ENCODE data around the gene NAT14.

Gene NAT14

DNA sequence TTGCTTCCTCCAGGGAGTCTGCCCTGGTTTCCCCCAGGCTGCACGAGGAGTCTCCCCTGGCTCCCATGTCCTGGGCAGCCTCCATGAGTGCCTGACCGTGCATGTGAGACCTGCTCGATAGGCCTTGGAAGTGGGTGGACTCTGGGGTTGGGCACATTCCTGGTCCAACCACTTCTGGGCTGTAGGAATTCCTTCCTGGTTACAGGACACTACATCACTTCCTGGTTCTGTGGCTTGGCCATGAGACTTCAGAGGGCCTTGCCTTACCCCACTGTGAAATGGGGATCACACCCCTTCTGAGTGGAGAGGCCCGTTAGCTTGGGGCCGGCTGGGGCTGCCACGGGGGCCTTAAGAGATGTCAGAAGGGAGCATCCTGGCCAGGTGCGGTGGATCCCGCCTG lies 12.5 kb upstream of the NAT14 start:
- Histone ChIP-seq H3K9me3 (ENCODE audit: control insufficient read depth in 2 of 2, low read length in 2 of 2) (no peaks in the 10 kb centered on the region), H3K4me3 (ENCODE audit: low read length in 2 of 2) (no peak overlapping the region), H3K27ac (ENCODE audit: low read length) (no peak overlapping the region), H3K36me3 (ENCODE audit: control insufficient read depth in 2 of 2, insufficient read depth in 2 of 2, low read length in 2 of 2) (no peaks in the 10 kb centered on the region), H3K27me3 (ENCODE audit: control insufficient read depth in 1 of 2, insufficient read depth in 2 of 2, low read length in 2 of 2) (no peaks in the 10 kb centered on the region), H3K9ac (ENCODE audit: low read length in 2 of 2) (no peak overlapping the region), H3K4me1 (ENCODE audit: control insufficient read depth, insufficient read depth, low read length) (peaks cover 18% of the 10 kb centered on the region)

GRCh38 chr19:55473225-55474012 lies 11.6 kb upstream of the NAT14 start:
- H3K27ac ChIP-seq (ENCODE audit: low read length), result no peak overlapping the region
- no peak overlapping the region for H3K9ac ChIP-seq (ENCODE audit: low read length in 2 of 2)
- H3K36me3 ChIP-seq (ENCODE audit: control insufficient read depth in 2 of 2, insufficient read depth in 2 of 2, low read length in 2 of 2), result no peaks in the 10 kb centered on the region
- no peaks in the 10 kb centered on the region for H3K27me3 ChIP-seq (ENCODE audit: control insufficient read depth in 1 of 2, insufficient read depth in 2 of 2, low read length in 2 of 2)
- H3K4me1 ChIP-seq (ENCODE audit: control insufficient read depth, insufficient read depth, low read length), result peaks cover 21% of the 10 kb centered on the region
- no peak overlapping the region for H3K4me3 ChIP-seq (ENCODE audit: low read length in 2 of 2)
- no peaks in the 10 kb centered on the region for H3K9me3 ChIP-seq (ENCODE audit: control insufficient read depth in 2 of 2, low read length in 2 of 2)

DNA sequence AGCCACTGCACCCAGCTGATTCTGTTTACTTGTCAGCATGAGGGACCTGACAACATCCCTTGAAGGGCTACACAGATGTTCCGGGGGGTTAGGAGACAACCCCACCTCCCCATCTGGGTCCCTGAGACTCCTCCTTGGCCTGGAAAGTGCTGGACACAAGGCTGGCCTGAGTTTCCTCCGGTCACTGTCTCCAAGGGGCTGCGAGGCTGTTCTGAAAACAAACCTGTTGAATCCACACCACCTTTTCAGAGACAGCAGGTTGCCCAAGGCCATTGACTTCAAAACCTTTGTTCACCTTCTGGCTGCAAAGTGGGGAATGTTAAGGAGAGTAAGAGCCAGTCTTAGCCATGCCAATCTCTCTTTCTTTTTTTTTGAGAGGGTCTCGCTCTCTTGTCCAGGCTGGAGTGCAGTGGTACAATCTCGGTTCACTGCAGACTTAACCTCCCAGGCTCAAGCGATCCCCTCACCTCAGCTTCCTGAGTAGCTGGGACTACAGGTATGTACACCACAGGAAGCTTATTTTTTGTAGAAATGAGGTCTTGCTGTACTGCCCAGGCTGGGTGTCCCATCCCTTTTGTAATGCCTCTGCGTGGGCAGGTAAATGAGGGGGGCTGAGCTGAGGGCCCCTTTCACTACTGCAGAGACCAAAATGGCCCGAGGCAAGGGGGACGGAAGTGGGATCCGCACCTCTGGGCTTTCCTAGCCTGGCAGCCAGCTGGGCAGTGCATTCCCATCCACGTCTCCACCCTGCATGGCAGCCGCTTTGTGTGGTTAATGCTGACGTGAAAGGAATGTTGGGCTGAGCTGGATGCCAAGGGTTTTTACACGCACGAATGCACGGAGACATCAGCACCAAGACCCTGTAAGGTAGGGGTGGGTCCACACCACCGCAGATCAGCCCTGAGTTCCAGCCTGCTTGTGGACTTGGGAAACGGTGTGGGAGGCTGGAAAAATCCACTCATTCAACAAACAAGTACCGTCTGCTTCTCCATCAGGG lies 10.4 kb upstream of the NAT14 start:
- Histone ChIP-seq H3K4me3 (ENCODE audit: low read length in 2 of 2) (no peak overlapping the region), H3K9ac (ENCODE audit: low read length in 2 of 2) (no peak overlapping the region), H3K4me1 (ENCODE audit: control insufficient read depth, insufficient read depth, low read length) (peaks cover 21% of the 10 kb centered on the region), H3K27me3 (ENCODE audit: control insufficient read depth in 1 of 2, insufficient read depth in 2 of 2, low read length in 2 of 2) (no peaks in the 10 kb centered on the region), H3K27ac (ENCODE audit: low read length) (no peak overlapping the region), H3K36me3 (ENCODE audit: control insufficient read depth in 2 of 2, insufficient read depth in 2 of 2, low read length in 2 of 2) (no peaks in the 10 kb centered on the region), H3K9me3 (ENCODE audit: control insufficient read depth in 2 of 2, low read length in 2 of 2) (no peaks in the 10 kb centered on the region)

DNA sequence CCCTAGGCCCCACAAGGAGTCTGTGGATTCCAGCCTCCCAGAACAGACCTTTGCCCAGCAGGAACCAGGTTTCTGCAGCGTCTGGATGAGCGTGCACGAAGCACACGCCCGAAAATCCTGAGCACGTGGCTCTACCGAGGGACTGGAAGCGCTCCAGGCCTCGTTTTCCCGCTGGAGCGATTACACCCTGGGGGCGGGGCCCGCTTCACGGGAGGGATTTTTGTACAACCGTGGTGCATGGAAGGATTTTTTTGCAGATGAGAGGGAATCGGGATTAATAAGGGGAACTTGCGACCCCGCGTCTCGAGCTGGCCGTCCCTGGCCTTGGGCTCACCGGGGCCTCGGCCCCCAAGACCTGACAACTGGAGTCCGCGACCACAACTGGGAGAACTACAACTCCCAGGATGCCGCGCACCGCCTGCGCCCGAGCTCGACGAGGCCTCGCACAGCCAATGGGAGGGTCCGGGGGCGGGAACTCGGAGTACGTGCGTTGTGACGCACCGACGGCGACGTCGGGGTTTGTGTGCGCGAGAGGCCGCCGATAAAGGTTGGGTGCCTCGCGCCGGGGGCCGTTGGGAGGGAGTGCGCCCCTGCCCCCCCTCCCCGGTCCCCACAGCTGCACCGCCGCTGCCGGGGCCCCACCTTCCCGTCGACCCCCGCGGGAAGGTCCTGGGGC lies 8.8 kb upstream of the NAT14 start, which contains the start of gene ZNF628:
ZNF628 (plus strand) TSS at position 518 of the 676 bp plus-strand sequence. CDS start 3,294 bp downstream, outside the sequence.
- H3K36me3 ChIP-seq (ENCODE audit: control insufficient read depth in 2 of 2, insufficient read depth in 2 of 2, low read length in 2 of 2), result no peaks in the 10 kb centered on the region
- H3K9ac ChIP-seq (ENCODE audit: low read length in 2 of 2), result peak within 1 kb of the TSS; percentile 53 to 62
- no peaks in the 10 kb centered on the region for H3K9me3 ChIP-seq (ENCODE audit: control insufficient read depth in 2 of 2, low read length in 2 of 2)
- no peaks in the 10 kb centered on the region for H3K27me3 ChIP-seq (ENCODE audit: control insufficient read depth in 1 of 2, insufficient read depth in 2 of 2, low read length in 2 of 2)
- peaks cover 21% of the 10 kb centered on the region for H3K4me1 ChIP-seq (ENCODE audit: control insufficient read depth, insufficient read depth, low read length)
- H3K27ac ChIP-seq (ENCODE audit: low read length), result peak within 1 kb of the TSS; percentile 76
- H3K4me3 ChIP-seq (ENCODE audit: low read length in 2 of 2), result peak within 1 kb of the TSS; percentile 80 to 97

GRCh38 chr19:55477905-55478304 lies 7.1 kb upstream of the NAT14 start:
- Histone ChIP-seq H3K27ac (ENCODE audit: low read length) (no peak overlapping the region), H3K9ac (ENCODE audit: low read length in 2 of 2) (no peak overlapping the region), H3K9me3 (ENCODE audit: control insufficient read depth in 2 of 2, low read length in 2 of 2) (no peaks in the 10 kb centered on the region), H3K36me3 (ENCODE audit: control insufficient read depth in 2 of 2, insufficient read depth in 2 of 2, low read length in 2 of 2) (peaks cover 0 to 2% of the 10 kb centered on the region in 2 donors), H3K27me3 (ENCODE audit: control insufficient read depth in 1 of 2, insufficient read depth in 2 of 2, low read length in 2 of 2) (no peaks in the 10 kb centered on the region), H3K4me1 (ENCODE audit: control insufficient read depth, insufficient read depth, low read length) (peaks cover 21% of the 10 kb centered on the region), H3K4me3 (ENCODE audit: low read length in 2 of 2) (peak overlapping the region; percentile 80 to 97)

DNA sequence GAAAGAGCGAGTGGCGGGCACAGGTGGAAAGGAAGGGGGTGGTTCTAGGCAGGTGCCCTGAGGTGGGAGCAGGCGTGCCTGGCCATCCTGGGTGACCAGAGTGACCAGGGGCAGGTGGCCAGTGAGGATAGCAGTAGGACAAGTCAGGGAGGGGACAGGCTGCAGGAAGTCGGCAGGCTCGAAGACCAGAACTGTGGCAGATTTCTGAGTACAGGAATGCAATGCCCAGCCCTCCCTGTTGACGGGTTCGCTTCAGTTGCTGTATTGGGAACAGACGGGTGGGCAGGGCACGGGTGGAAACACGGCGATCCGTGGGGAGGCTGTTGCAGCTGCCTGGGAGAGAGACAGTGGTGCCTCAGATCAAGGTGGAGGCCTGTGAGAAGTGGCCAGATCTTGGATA lies 6.6 kb upstream of the NAT14 start:
- H3K36me3 ChIP-seq (ENCODE audit: control insufficient read depth in 2 of 2, insufficient read depth in 2 of 2, low read length in 2 of 2), result peaks cover 0 to 2% of the 10 kb centered on the region in 2 donors
- H3K9ac ChIP-seq (ENCODE audit: low read length in 2 of 2), result no peak overlapping the region
- no peak overlapping the region for H3K4me3 ChIP-seq (ENCODE audit: low read length in 2 of 2)
- H3K27ac ChIP-seq (ENCODE audit: low read length), result no peak overlapping the region
- H3K4me1 ChIP-seq (ENCODE audit: control insufficient read depth, insufficient read depth, low read length), result peaks cover 21% of the 10 kb centered on the region
- no peaks in the 10 kb centered on the region for H3K9me3 ChIP-seq (ENCODE audit: control insufficient read depth in 2 of 2, low read length in 2 of 2)
- no peaks in the 10 kb centered on the region for H3K27me3 ChIP-seq (ENCODE audit: control insufficient read depth in 1 of 2, insufficient read depth in 2 of 2, low read length in 2 of 2)

- Histone ChIP-seq H3K9me3 (ENCODE audit: control insufficient read depth in 2 of 2, low read length in 2 of 2) (no peaks in the 10 kb centered on the region), H3K36me3 (ENCODE audit: control insufficient read depth in 2 of 2, insufficient read depth in 2 of 2, low read length in 2 of 2) (peaks cover 0 to 2% of the 10 kb centered on the region in 2 donors), H3K4me3 (ENCODE audit: low read length in 2 of 2) (no peak overlapping the region), H3K9ac (ENCODE audit: low read length in 2 of 2) (no peak overlapping the region), H3K27ac (ENCODE audit: low read length) (no peak overlapping the region), H3K4me1 (ENCODE audit: control insufficient read depth, insufficient read depth, low read length) (peaks cover 22% of the 10 kb centered on the region), H3K27me3 (ENCODE audit: control insufficient read depth in 1 of 2, insufficient read depth in 2 of 2, low read length in 2 of 2) (no peaks in the 10 kb centered on the region)
These were observed 5.9 kb upstream of the NAT14 start for GRCh38 chr19:55479045-55479444.

DNA sequence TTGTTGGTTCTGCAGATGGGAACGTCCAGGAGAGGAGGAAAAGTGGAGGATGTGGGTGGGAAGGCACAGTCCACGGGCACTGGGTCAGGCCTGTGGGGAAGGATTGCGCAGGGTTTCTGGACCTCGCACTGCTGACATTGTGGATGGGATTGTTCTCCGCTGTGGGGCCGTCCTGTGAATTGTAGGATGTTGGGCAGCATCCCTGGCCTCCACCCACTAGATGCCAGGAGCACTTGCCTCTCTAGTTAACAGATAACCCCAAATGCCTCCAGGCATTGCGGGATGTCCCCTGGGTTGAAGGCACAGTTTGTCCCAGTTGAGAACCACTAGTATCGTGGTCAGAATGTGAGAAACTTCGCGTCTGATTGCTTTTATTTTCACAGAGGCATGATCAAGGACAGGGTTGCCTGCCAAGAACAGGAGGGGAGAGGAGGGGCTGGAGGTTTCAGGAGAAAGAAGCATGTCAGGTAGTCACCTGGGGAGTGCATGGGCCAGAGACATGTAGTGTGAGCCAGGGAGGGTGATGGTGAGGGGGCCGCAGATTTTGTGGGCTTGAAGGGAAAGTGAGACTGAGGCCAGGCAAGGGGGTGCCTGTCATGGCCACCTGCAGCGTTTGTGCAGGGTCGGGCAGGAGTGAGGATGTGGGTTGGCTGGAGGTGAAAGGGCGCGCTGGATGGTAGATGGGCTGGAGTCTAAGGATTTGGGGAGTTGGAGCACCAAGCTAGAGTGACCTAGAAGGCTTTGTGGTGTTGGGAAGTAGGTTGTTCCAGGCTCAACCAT lies 5.3 kb upstream of the NAT14 start:
- H3K27me3 ChIP-seq (ENCODE audit: control insufficient read depth in 1 of 2, insufficient read depth in 2 of 2, low read length in 2 of 2), result no peaks in the 10 kb centered on the region
- no peak overlapping the region for H3K27ac ChIP-seq (ENCODE audit: low read length)
- H3K9me3 ChIP-seq (ENCODE audit: control insufficient read depth in 2 of 2, low read length in 2 of 2), result no peaks in the 10 kb centered on the region
- H3K36me3 ChIP-seq (ENCODE audit: control insufficient read depth in 2 of 2, insufficient read depth in 2 of 2, low read length in 2 of 2), result peaks cover 0 to 2% of the 10 kb centered on the region in 2 donors
- H3K4me1 ChIP-seq (ENCODE audit: control insufficient read depth, insufficient read depth, low read length), result peaks cover 28% of the 10 kb centered on the region
- no peak overlapping the region for H3K9ac ChIP-seq (ENCODE audit: low read length in 2 of 2)
- H3K4me3 ChIP-seq (ENCODE audit: low read length in 2 of 2), result no peak overlapping the region

DNA sequence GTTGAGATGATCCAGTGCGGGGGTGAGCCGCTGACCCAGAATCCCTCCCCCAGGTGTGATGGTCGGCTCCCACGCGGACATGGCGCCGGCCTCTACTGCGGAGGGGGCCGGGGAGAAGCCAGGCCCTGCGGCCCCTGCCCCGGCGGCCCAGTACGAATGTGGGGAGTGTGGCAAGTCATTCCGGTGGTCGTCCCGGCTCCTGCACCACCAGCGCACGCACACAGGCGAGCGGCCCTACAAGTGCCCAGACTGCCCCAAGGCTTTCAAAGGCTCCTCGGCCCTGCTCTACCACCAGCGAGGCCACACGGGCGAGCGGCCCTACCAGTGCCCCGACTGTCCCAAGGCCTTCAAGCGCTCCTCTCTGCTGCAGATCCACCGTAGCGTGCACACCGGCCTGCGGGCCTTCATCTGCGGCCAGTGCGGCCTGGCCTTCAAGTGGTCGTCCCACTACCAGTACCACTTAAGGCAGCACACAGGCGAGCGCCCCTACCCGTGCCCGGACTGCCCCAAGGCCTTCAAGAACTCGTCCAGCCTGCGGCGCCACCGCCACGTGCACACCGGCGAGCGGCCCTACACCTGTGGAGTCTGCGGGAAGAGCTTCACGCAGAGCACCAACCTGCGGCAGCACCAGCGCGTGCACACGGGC lies 3.7 kb upstream of the NAT14 start:
- Histone ChIP-seq H3K36me3 (ENCODE audit: control insufficient read depth in 2 of 2, insufficient read depth in 2 of 2, low read length in 2 of 2) (peaks cover 0 to 2% of the 10 kb centered on the region in 2 donors), H3K27ac (ENCODE audit: low read length) (no peak overlapping the region), H3K4me3 (ENCODE audit: low read length in 2 of 2) (no peak overlapping the region), H3K4me1 (ENCODE audit: control insufficient read depth, insufficient read depth, low read length) (peaks cover 34% of the 10 kb centered on the region), H3K27me3 (ENCODE audit: control insufficient read depth in 1 of 2, insufficient read depth in 2 of 2, low read length in 2 of 2) (no peaks in the 10 kb centered on the region), H3K9ac (ENCODE audit: low read length in 2 of 2) (no peak overlapping the region), H3K9me3 (ENCODE audit: control insufficient read depth in 2 of 2, low read length in 2 of 2) (no peaks in the 10 kb centered on the region)

All from stomach smooth muscle (tissue), 2 donors.